Caco-2 (cell line): ENCODE results near the gene INHA. TPM values are rescaled to one million over a fixed set of nuclear protein-coding genes. Genes with fewer than 3 reads are reported as not detected.
A peak's percentile ranks its signal among the peaks of the same experiment; 100 is the strongest.

Experiments used
- BruUV-seq: library from RNA; stranded (reverse); fragments of 400-500 nt; replicated peaks from 2 replicates; lab custom pipeline; 2021; lab: Mats Ljungman, UMichigan
- CTCF ChIA-PET: fragments of 300-600 bp; sonication (Branson Sonifier 250); formaldehyde crosslinking; loops from one replicate; lab custom pipeline; 2022; ENCODE audit warnings: antibody characterized with exemption; lab: Charles Lee
- POLR2A ChIA-PET: fragments of 300-600 bp; sonication (Branson Sonifier 250); formaldehyde crosslinking; loops from one replicate; lab custom pipeline; 2022; ENCODE audit warnings: antibody characterized with exemption; lab: Charles Lee
- DNase-seq, 2 experiments: peaks; one replicate each; pipeline versions ENCODE4 v3.0.0 to v3.0.0-alpha.2; 2020 to 2022
- H3K27me3 ChIP-seq: replicated peaks from 2 replicates; pipeline ENCODE4 v1.6.0; 2011; ENCODE audit warnings: low read length; ENCODE audit not compliant: control insufficient read depth, insufficient read depth
- H3K36me3 ChIP-seq: 2 replicates; pipeline ENCODE4 v1.5.1; 2011; ENCODE audit warnings: low read length; ENCODE audit not compliant: control insufficient read depth, insufficient read depth
- H3K4me1 ChIP-seq: fragments of 250-450 bp; sonication (Bioruptor Pico); 2 replicates; pipeline ENCODE4 v1.5.1; 2020; ENCODE audit warnings: mild to moderate bottlenecking
- H3K4me3 ChIP-seq: 2 replicates; pipeline ENCODE4 v1.5.1; 2011; ENCODE audit warnings: low read depth, mild to moderate bottlenecking, control low read depth, low read length
- H3K9me3 ChIP-seq: fragments of 250-450 bp; sonication (Bioruptor Pico); 2 replicates; pipeline ENCODE4 v1.5.1; 2020; ENCODE audit warnings: mild to moderate bottlenecking, moderate library complexity
- H3K27ac Mint-ChIP-seq: one replicate; pipeline ENCODE4 v1.8.0; 2022; ENCODE audit warnings: mixed read lengths; ENCODE audit not compliant: unreplicated experiment
- H3K27me3 Mint-ChIP-seq: one replicate; pipeline ENCODE4 v1.8.0; 2022; ENCODE audit warnings: mixed read lengths; ENCODE audit not compliant: insufficient read depth, unreplicated experiment
- H3K36me3 Mint-ChIP-seq: one replicate; pipeline ENCODE4 v1.8.0; 2022; ENCODE audit warnings: mild to moderate bottlenecking, mixed read lengths; ENCODE audit not compliant: insufficient read depth, unreplicated experiment
- H3K4me1 Mint-ChIP-seq: one replicate; pipeline ENCODE4 v1.8.0; 2022; ENCODE audit warnings: low read depth, mixed read lengths; ENCODE audit not compliant: unreplicated experiment
- H3K4me3 Mint-ChIP-seq: one replicate; pipeline ENCODE4 v1.8.0; 2022; ENCODE audit warnings: mild to moderate bottlenecking, moderate library complexity, mixed read lengths; ENCODE audit not compliant: unreplicated experiment
- H3K9me3 Mint-ChIP-seq: one replicate; pipeline ENCODE4 v1.8.0; 2022; ENCODE audit warnings: mixed read lengths; ENCODE audit not compliant: unreplicated experiment
- intact Hi-C: fragments of 100-400 bp; cut with micrococcal nuclease; formaldehyde crosslinking; loops from one replicate; pipeline ENCODE4 v1.10.0; 2022; ENCODE audit not compliant: unreplicated experiment
- total RNA-seq: library from RNA; stranded (reverse); gene quantifications from 2 replicates; pipeline ENCODE4 v1.2.3, GENCODE V29; 2022
- TF ChIP-seq, protein P1 (sequence below), 2 experiments: fragments of 200-600 bp in 1 of 2; IDR thresholded peaks; 1 replicate in 1 of 2; 2 replicates in 1 of 2; pipeline versions ENCODE4 v1.5.1 to v1.8.0; 2011 to 2022; ENCODE audit warnings: antibody characterized with exemption in 1 of 2, control low read depth in 1 of 2, inconsistent platforms in 1 of 2, low read depth in 1 of 2, low read length in 1 of 2, mild to moderate bottlenecking in 1 of 2, moderate library complexity in 1 of 2; ENCODE audit not compliant: insufficient read depth in 1 of 2, severe bottlenecking in 1 of 2, unreplicated experiment in 1 of 2

The INHA gene
- total RNA-seq, 1 experiment from 2014 or later = 1.5 TPM

DNA sequence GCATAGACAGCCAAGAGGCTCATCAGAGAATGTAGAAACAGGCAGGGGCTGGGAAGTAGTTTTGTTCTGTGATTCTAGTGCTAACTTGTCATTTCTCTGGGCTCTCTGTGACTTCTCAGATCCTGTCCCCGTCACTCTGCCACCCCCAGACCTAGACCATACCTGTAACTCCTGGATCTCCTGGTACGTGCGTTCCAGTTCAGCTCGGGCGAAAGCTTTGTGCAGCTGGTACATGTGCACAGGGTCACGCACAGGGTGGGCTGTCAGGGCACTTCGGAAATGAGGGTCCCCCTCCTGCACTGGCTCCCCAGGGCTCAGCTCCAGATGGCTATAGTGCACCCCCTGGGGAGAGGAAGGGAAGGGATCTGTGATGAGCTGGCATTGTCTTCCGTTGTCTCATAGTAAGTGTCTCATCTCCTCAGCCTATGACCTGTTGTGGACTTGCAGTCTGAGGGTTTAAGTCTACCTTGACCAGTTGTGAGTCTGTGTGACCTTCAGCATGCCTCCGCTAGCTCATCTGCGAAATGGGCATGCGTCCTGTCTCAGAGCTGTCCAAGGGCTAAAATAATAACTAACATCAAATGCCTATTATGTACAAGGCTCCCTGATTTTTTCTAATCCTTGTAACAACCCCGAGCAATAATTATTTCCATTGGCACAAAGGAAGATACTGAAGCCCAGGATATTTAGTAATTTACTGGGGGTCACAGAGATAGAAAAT is 31.2 kb upstream of the INHA start:
- Mint-ChIP-seq H3K36me3 (peaks cover 34% of the 10 kb centered on the region), H3K9me3 (no peaks in the 10 kb centered on the region), H3K4me1 (peaks cover 1% of the 10 kb centered on the region), H3K4me3 (no peak overlapping the region), H3K27me3 (no peaks in the 10 kb centered on the region), H3K27ac (no peak overlapping the region)
- no peaks in the 10 kb centered on the region for H3K27me3 ChIP-seq
- intact Hi-C loops = loop anchor here (1.0 kb wide), 1 partner anchor 148 kb away; no protein-coding TSS in a partner anchor
- DNase-seq = no peak
- ChIA-PET CTCF (interaction anchor here (1.2 to 3.4 kb wide), 3 partner anchors 11 to 45 kb away, joined by 4 to 19 read pairs (median 7); partner anchors contain the start of gene GMPPA), POLR2A (no interaction called here)
- no TSS peak for BruUV-seq
- peaks cover 24% of the 10 kb centered on the region for H3K4me1 ChIP-seq
- H3K36me3 ChIP-seq = peaks cover 8% of the 10 kb centered on the region
- TF ChIP-seq, protein P1, sequence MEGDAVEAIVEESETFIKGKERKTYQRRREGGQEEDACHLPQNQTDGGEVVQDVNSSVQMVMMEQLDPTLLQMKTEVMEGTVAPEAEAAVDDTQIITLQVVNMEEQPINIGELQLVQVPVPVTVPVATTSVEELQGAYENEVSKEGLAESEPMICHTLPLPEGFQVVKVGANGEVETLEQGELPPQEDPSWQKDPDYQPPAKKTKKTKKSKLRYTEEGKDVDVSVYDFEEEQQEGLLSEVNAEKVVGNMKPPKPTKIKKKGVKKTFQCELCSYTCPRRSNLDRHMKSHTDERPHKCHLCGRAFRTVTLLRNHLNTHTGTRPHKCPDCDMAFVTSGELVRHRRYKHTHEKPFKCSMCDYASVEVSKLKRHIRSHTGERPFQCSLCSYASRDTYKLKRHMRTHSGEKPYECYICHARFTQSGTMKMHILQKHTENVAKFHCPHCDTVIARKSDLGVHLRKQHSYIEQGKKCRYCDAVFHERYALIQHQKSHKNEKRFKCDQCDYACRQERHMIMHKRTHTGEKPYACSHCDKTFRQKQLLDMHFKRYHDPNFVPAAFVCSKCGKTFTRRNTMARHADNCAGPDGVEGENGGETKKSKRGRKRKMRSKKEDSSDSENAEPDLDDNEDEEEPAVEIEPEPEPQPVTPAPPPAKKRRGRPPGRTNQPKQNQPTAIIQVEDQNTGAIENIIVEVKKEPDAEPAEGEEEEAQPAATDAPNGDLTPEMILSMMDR (IDR thresholded peaks at IDR 0.05; ENCODE audit: insufficient read depth in 1 of 2, low read depth in 1 of 2, low read length in 1 of 2, severe bottlenecking in 1 of 2, unreplicated experiment in 1 of 2) = no peak
- no peaks in the 10 kb centered on the region for H3K9me3 ChIP-seq
- H3K4me3 ChIP-seq = no peak overlapping the region

DNA sequence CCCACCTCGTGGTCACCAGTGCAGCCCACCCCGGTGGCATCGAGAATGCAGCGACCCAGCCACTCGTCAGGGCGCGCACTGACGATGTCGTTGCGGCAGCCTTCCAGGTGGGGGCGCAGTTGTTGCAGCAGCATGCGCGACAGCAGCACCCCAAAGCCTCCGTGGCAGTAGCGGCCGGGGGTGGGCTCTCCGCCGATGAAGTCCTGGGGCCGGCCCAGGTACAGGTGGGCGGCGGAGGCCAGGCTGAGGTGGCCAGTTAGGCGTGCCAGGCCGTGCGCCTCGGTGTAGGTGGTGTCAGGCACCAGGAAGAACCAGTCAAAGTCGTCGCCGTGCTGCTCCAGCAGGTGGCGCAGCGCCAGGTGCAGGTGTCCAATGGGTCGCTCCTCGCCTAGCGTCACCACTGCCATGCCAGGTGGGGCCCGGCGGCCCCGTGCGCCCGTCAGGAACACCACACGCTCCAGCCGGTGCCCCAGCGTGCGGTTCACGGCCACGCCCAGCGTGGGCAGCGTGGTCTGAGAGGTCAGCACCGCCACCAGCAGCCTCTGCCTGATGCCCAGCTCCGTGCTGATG is 30.4 kb upstream of the INHA start:
- H3K36me3 ChIP-seq = peaks cover 8% of the 10 kb centered on the region
- peak overlapping the region; percentile 13; the same call in 1 of the 2 replicates for H3K4me3 ChIP-seq
- H3K27me3 ChIP-seq = no peaks in the 10 kb centered on the region
- BruUV-seq = no TSS peak
- H3K4me1 ChIP-seq = peaks cover 24% of the 10 kb centered on the region
- H3K9me3 ChIP-seq = no peaks in the 10 kb centered on the region
- POLR2A ChIA-PET = no interaction called here
- TF ChIP-seq, protein P1 (IDR thresholded peaks at IDR 0.05; ENCODE audit: insufficient read depth in 1 of 2, low read depth in 1 of 2, low read length in 1 of 2, severe bottlenecking in 1 of 2, unreplicated experiment in 1 of 2) = peak; percentile 66 to 94
- Mint-ChIP-seq H3K4me1 (peaks cover 7% of the 10 kb centered on the region), H3K9me3 (no peaks in the 10 kb centered on the region), H3K27me3 (no peaks in the 10 kb centered on the region), H3K4me3 (peak overlapping the region; percentile 92), H3K36me3 (peaks cover 34% of the 10 kb centered on the region), H3K27ac (no peak overlapping the region)
- DNase-seq = peak; percentile 86 to 89
- intact Hi-C loops = loop anchor here (1.0 to 2.0 kb wide), 2 partner anchors 31 to 148 kb away; partner anchors contain the start of gene INHA
- CTCF ChIA-PET = interaction anchor here (0.7 to 3.4 kb wide), 5 partner anchors 12 to 56 kb away, joined by 4 to 19 read pairs (median 5); partner anchors contain the start of genes GMPPA and STK11IP

DNA sequence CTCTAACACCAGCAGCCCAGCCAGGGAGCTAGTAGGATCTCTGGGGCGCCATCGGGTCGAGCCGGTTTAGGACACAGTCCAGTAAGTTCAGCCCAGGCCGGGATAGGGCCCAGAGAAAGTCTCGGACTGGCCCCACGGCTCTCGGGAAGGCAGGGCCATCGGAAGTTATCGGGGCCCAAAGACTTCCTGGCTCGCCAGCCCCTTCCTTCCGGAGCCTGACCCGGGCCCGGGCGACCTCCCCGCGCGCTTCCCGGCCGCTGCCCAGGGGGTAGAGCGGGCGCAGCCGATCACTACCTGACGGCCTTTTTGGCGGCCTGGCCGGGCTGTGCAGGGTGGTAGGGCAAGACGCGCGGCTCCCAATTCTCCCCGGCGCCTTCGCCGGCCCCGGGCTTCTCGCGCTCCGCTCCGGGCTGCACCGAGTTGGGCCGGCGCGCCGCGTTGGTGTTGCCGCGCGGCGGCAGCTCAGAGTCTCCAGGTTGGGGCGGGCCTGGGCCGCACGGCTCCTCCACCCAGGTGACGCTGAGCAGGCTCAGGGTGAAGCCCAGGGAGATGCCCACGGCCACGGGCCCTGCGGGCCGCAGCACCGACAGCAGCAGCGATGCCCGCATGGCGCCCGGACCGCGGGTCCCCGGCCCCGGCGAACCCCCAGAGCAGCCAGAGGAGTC is 29.0 kb upstream of the INHA start:
- peak overlapping the region; percentile 92 for H3K4me3 Mint-ChIP-seq
- Histone ChIP-seq H3K4me1 (peaks cover 21% of the 10 kb centered on the region), H3K27me3 (no peaks in the 10 kb centered on the region), H3K9me3 (no peaks in the 10 kb centered on the region), H3K4me3 (peak overlapping the region; percentile 92), H3K36me3 (peaks cover 8% of the 10 kb centered on the region)
- H3K36me3 Mint-ChIP-seq = peaks cover 34% of the 10 kb centered on the region
- ChIA-PET CTCF (interaction anchor here (0.6 to 3.4 kb wide), 15 partner anchors 9 to 154 kb away, joined by 3 to 19 read pairs (median 5); partner anchors contain the start of genes GMPPA, OBSL1 and STK11IP), POLR2A (interaction anchor here (0.6 to 2.1 kb wide), 3 partner anchors 28 to 100 kb away, joined by 3 to 4 read pairs (median 3); partner anchors contain the start of gene OBSL1)
- BruUV-seq = no TSS peak
- peak overlapping the region; percentile 73 for H3K27ac Mint-ChIP-seq
- TF ChIP-seq, protein P1 (IDR thresholded peaks at IDR 0.05; ENCODE audit: insufficient read depth in 1 of 2, low read depth in 1 of 2, low read length in 1 of 2, severe bottlenecking in 1 of 2, unreplicated experiment in 1 of 2) = no peak
- no peaks in the 10 kb centered on the region for H3K9me3 Mint-ChIP-seq
- H3K4me1 Mint-ChIP-seq = peaks cover 7% of the 10 kb centered on the region
- intact Hi-C loops = loop anchor here (1.0 to 2.0 kb wide), 4 partner anchors 9 to 99 kb away; partner anchors contain the start of gene INHA
- H3K27me3 Mint-ChIP-seq = no peaks in the 10 kb centered on the region
- peak; percentile 55 to 63 for DNase-seq
